Endothelial cell of umbilical vein (primary cell): Measurements from ENCODE around the gene COL23A1. TPM values are rescaled to one million over a fixed set of nuclear protein-coding genes. Genes with fewer than 3 reads are reported as not detected.

ENCODE experiments used
- BruUV-seq: library from RNA; stranded (reverse); fragments of 400-500 nt; replicated peaks from 2 replicates; lab custom pipeline; 2021; lab: Mats Ljungman, UMichigan
- CTCF ChIA-PET: fragments of 300-600, 350-600 bp; sonication (Branson Sonifier 250); formaldehyde crosslinking; loops from one replicate; lab custom pipeline; 2021; ENCODE audit warnings: antibody characterized with exemption, inconsistent platforms; lab: Charles Lee
- POLR2A ChIA-PET: fragments of 300-600, 350-600 bp; sonication (Branson Sonifier 250); formaldehyde crosslinking; loops from one replicate; lab custom pipeline; 2021; ENCODE audit warnings: antibody characterized with exemption, inconsistent platforms; lab: Charles Lee
- DNase-seq: peaks from one replicate; pipeline ENCODE4 v3.0.0-alpha.2; 2011; ENCODE audit warnings: low read depth, low spot score
- FAIRE-seq: peaks from 2 replicates; lab custom pipeline; 2011; peaks lifted over from hg19 to GRCh38; lab: Jason Lieb, UNC
- H2AFZ ChIP-seq: 2 replicates; pipeline ENCODE4 v1.6.0; 2012; ENCODE audit warnings: low read depth, low read length, control low read depth, inconsistent platforms
- H3K27ac ChIP-seq: 2 replicates; pipeline ENCODE4 v1.5.1; 2011; ENCODE audit warnings: low read depth, mild to moderate bottlenecking, control low read depth, low read length, moderate library complexity; ENCODE audit not compliant: insufficient read depth
- H3K27me3 ChIP-seq, 2 experiments: 2 replicates each; pipeline versions ENCODE4 v1.6.0 to v1.6.1; 2011; ENCODE audit warnings: low read length in 2 of 2, mixed read lengths in 1 of 2; ENCODE audit not compliant: control insufficient read depth in 2 of 2, insufficient read depth in 2 of 2
- H3K36me3 ChIP-seq, 2 experiments: 2 replicates in 1 of 2; 3 replicates in 1 of 2; pipeline ENCODE4 v1.5.1; 2011; ENCODE audit warnings: low read length in 2 of 2, mild to moderate bottlenecking in 1 of 2, moderate library complexity in 1 of 2; ENCODE audit not compliant: control insufficient read depth in 2 of 2, insufficient read depth in 2 of 2; ENCODE audit errors: extremely low read depth in 1 of 2
- H3K4me1 ChIP-seq: 3 replicates; pipeline ENCODE4 v1.5.1; 2011; ENCODE audit warnings: mild to moderate bottlenecking, low read length; ENCODE audit not compliant: control insufficient read depth, insufficient read depth; ENCODE audit errors: extremely low read depth
- H3K4me2 ChIP-seq: 2 replicates; pipeline ENCODE4 v1.6.1; 2011; ENCODE audit warnings: low read length, control low read depth, mixed read lengths; ENCODE audit not compliant: insufficient read depth
- H3K4me3 ChIP-seq, 3 experiments: fragments of 200-600 bp in 1 of 3; sonication (generic), shearing (Covaris generic) in 1 of 3; replicated peaks in 1 of 3; 2 replicates each; pipeline ENCODE4 v1.5.1; 2011 to 2016; ENCODE audit warnings: control low read depth in 3 of 3, low read length in 3 of 3, mild to moderate bottlenecking in 2 of 3, inconsistent platforms in 1 of 3, low read depth in 1 of 3, moderate library complexity in 1 of 3; ENCODE audit not compliant: insufficient read depth in 1 of 3
- H3K79me2 ChIP-seq: 2 replicates; pipeline ENCODE4 v1.6.0; 2012; ENCODE audit warnings: low read length, inconsistent platforms; ENCODE audit not compliant: control insufficient read depth, insufficient read depth
- H3K9ac ChIP-seq: replicated peaks from 2 replicates; pipeline ENCODE3; 2011; ENCODE audit warnings: low read length, control low read depth; ENCODE audit not compliant: insufficient read depth; ENCODE audit errors: extremely low read depth
- H3K9me1 ChIP-seq: replicated peaks from 3 replicates; pipeline ENCODE4 v1.6.0; 2011; ENCODE audit warnings: mild to moderate bottlenecking, low read length; ENCODE audit not compliant: control insufficient read depth, insufficient read depth; ENCODE audit errors: extremely low read depth
- H3K9me3 ChIP-seq: replicated peaks from 2 replicates; pipeline ENCODE4 v1.5.1; 2012; ENCODE audit warnings: low read length, inconsistent platforms; ENCODE audit not compliant: control insufficient read depth, insufficient read depth
- H4K20me1 ChIP-seq: replicated peaks from 2 replicates; pipeline ENCODE3; 2011; ENCODE audit warnings: mild to moderate bottlenecking, low read length; ENCODE audit not compliant: control insufficient read depth, insufficient read depth; ENCODE audit errors: extremely low read depth
- EZH2 ChIP-seq: IDR thresholded peaks from 2 replicates; pipeline ENCODE4 v1.6.1; 2012; ENCODE audit warnings: borderline replicate concordance, low read depth, mild to moderate bottlenecking, moderate library complexity, low read length, inconsistent platforms; ENCODE audit not compliant: severe bottlenecking
- FOS ChIP-seq: IDR thresholded peaks from 2 replicates; pipeline ENCODE4 v1.6.1; 2011; ENCODE audit warnings: mild to moderate bottlenecking, low read length, moderate library complexity, borderline replicate concordance; ENCODE audit not compliant: insufficient read depth
- GATA2 ChIP-seq: IDR thresholded peaks from 2 replicates; pipeline ENCODE4 v1.7.0; 2011; ENCODE audit warnings: low read depth, mild to moderate bottlenecking, moderate library complexity, mixed read lengths, low read length; ENCODE audit not compliant: insufficient read length, insufficient read depth
- JUN ChIP-seq: IDR thresholded peaks from 2 replicates; pipeline ENCODE4 v1.6.1; 2011; ENCODE audit warnings: borderline replicate concordance, low read depth; ENCODE audit not compliant: insufficient read length, insufficient read depth
- MYC ChIP-seq: IDR thresholded peaks from one replicate; pipeline ENCODE4 v1.6.1; 2011; ENCODE audit warnings: mild to moderate bottlenecking, low read depth, low read length
- dilution Hi-C: fragments of 300-500 bp; cut with MboI; formaldehyde crosslinking; loops from one replicate; pipeline ENCODE4 v1.15.0; 2019; ENCODE audit warnings: low sequenced_read_pairs; ENCODE audit not compliant: extremely low pct_ligation_motif_present
- intact Hi-C: fragments of 100-400 bp; cut with micrococcal nuclease; formaldehyde crosslinking; loops from one replicate; pipeline ENCODE4 v1.10.0; 2022
- polyA plus RNA-seq, 4 experiments: library from polyadenylated mRNA; depleted of rRNA in 3 of 4; stranded (reverse) in 3 of 4; unstranded in 1 of 4; fragments of >200 nt; gene quantifications; 2 replicates each; pipeline versions ENCODE4 v1.2.1 to v1.2.3, GENCODE V29; 2011 to 2012; ENCODE audit warnings: missing spikeins in 1 of 4
- total RNA-seq: library from RNA; stranded (reverse); gene quantifications from 2 replicates; pipeline ENCODE4 v1.2.3, GENCODE V29; 2021
- TF ChIP-seq, protein P1 (sequence below), 2 donors: IDR thresholded peaks; 1 replicate in 1 of 2; 2 replicates in 1 of 2; pipeline ENCODE4 v1.5.1; 2011; ENCODE audit warnings: low read length in 2 of 2, mild to moderate bottlenecking in 2 of 2, moderate library complexity in 2 of 2, control low read depth in 1 of 2, inconsistent platforms in 1 of 2, low read depth in 1 of 2; ENCODE audit not compliant: insufficient read depth in 1 of 2; ENCODE audit errors: extremely low read depth in 1 of 2
- TF ChIP-seq, protein P2 (sequence below): IDR thresholded peaks from 2 replicates; pipeline ENCODE4 v1.6.1; 2011; ENCODE audit not compliant: insufficient read depth, insufficient read length

The COL23A1 gene
- total and polyA plus RNA-seq, 2 donors (not counting 3 experiments of a cell fraction or from before 2014, with no cell fraction given), result not detected

GRCh38 chr5:178440181-178440580 is 150.0 kb downstream of the COL23A1 start:
- Histone ChIP-seq H3K4me2 (no peak overlapping the region), H3K9me1 (no peaks in the 10 kb centered on the region), H3K27me3 (no peaks in the 10 kb centered on the region), H2AFZ (no peak overlapping the region), H3K79me2 (no peaks in the 10 kb centered on the region), H3K27ac (no peak overlapping the region), H3K36me3 (no peaks in the 10 kb centered on the region), H3K9ac (no peak overlapping the region), H3K4me1 (no peaks in the 10 kb centered on the region), H4K20me1 (no peaks in the 10 kb centered on the region), H3K9me3 (no peaks in the 10 kb centered on the region), H3K4me3 (no peak overlapping the region)
- TF ChIP-seq MYC, result no peak
- TF ChIP-seq EZH2, result no peak
- TF ChIP-seq, protein P1, sequence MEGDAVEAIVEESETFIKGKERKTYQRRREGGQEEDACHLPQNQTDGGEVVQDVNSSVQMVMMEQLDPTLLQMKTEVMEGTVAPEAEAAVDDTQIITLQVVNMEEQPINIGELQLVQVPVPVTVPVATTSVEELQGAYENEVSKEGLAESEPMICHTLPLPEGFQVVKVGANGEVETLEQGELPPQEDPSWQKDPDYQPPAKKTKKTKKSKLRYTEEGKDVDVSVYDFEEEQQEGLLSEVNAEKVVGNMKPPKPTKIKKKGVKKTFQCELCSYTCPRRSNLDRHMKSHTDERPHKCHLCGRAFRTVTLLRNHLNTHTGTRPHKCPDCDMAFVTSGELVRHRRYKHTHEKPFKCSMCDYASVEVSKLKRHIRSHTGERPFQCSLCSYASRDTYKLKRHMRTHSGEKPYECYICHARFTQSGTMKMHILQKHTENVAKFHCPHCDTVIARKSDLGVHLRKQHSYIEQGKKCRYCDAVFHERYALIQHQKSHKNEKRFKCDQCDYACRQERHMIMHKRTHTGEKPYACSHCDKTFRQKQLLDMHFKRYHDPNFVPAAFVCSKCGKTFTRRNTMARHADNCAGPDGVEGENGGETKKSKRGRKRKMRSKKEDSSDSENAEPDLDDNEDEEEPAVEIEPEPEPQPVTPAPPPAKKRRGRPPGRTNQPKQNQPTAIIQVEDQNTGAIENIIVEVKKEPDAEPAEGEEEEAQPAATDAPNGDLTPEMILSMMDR (IDR thresholded peaks at IDR 0.05; ENCODE audit: extremely low read depth in 1 of 2, insufficient read depth in 1 of 2, low read depth in 1 of 2, low read length in 2 of 2), result no peak
- TF ChIP-seq JUN, result no peak
- no peak for TF ChIP-seq FOS
- TF ChIP-seq, protein P2, sequence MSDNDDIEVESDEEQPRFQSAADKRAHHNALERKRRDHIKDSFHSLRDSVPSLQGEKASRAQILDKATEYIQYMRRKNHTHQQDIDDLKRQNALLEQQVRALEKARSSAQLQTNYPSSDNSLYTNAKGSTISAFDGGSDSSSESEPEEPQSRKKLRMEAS, result no peak
- no peak for TF ChIP-seq GATA2
- DNase-seq, result no peak
- no TSS peak for BruUV-seq
- intact Hi-C loops, result no loop called here
- no peak for FAIRE-seq
- CTCF ChIA-PET, result no interaction called here
- dilution Hi-C loops, result no loop called here
- POLR2A ChIA-PET, result no interaction called here
